Measurements from ENCODE around the gene PRDM2. TPM values are rescaled to one million over a fixed set of nuclear protein-coding genes. Genes with fewer than 3 reads are reported as not detected.

The PRDM2 gene
- polyA plus RNA-seq, 3 donors, result 4.1 to 22.5 (median 7.6) TPM

- H4K20me1 ChIP-seq (ENCODE audit: insufficient read depth, low read length), result no peaks in the 10 kb centered on the region
- no peaks in the 10 kb centered on the region for H3K9me3 ChIP-seq (replicated peaks in 1 of 2; ENCODE audit: control insufficient read depth in 1 of 2, insufficient read depth in 1 of 2, low read length in 2 of 2)
- peaks cover 4 to 9% (median 5%) of the 10 kb centered on the region in 3 donors for H3K27me3 Mint-ChIP-seq (ENCODE audit: low read depth in 3 of 3)
- TF ChIP-seq CTCF (IDR thresholded peaks at IDR 0.05), result no peak
- H2AFZ ChIP-seq (ENCODE audit: insufficient read depth, low read depth, low read length, poor library complexity, severe bottlenecking), result no peak overlapping the region
- H3K27ac ChIP-seq (ENCODE audit: low read depth in 1 of 2, low read length in 2 of 2), result no peak overlapping the region
- H3K4me2 ChIP-seq (replicated peaks; ENCODE audit: extremely low read depth, low read length, poor library complexity, severe bottlenecking), result no peak overlapping the region
- H3K27me3 ChIP-seq (ENCODE audit: control insufficient read depth in 2 of 2, insufficient read depth in 2 of 2, low read length in 2 of 2), result no peaks in the 10 kb centered on the region
- H3K27ac Mint-ChIP-seq, result peak overlapping the region in 1 of 7 donors; percentile 32
- H3K79me2 ChIP-seq (ENCODE audit: insufficient read depth, low read length), result no peaks in the 10 kb centered on the region
- no peak overlapping the region for H3K4me3 Mint-ChIP-seq
- peaks cover 0 to 4% of the 10 kb centered on the region in 2 donors for H3K4me1 ChIP-seq (ENCODE audit: control insufficient read depth in 1 of 2, insufficient read depth in 2 of 2, low read length in 2 of 2)
- intact Hi-C loops (cut with micrococcal nuclease), result no loop called here
- peaks cover 0 to 2% (median 0%) of the 10 kb centered on the region in 7 donors for H3K9me3 Mint-ChIP-seq
- no peak overlapping the region for H3K4me3 ChIP-seq (replicated peaks in 1 of 3; ENCODE audit: low read depth in 2 of 3, low read length in 3 of 3)
- no peak overlapping the region for H3K9ac ChIP-seq (ENCODE audit: insufficient read depth, low read length, poor library complexity, severe bottlenecking)
- peaks cover 31 to 33% of the 10 kb centered on the region in 2 donors for H3K36me3 Mint-ChIP-seq
- H3K36me3 ChIP-seq (replicated peaks in 1 of 2; ENCODE audit: control insufficient read depth in 1 of 2, insufficient read depth in 2 of 2, low read length in 2 of 2), result peaks cover 8 to 22% of the 10 kb centered on the region in 2 donors
- H3K4me1 Mint-ChIP-seq, result peaks cover 9% of the 10 kb centered on the region
- WGBS (ENCODE audit: insufficient coverage), result no CpG with 5 or more reads among the region's 2 CpGs
- DNase-seq, result no peak
Measured at GRCh38 chr1:13826009-13826408, 126.0 kb downstream of the PRDM2 start.

- no peak overlapping the region for H2AFZ ChIP-seq (ENCODE audit: insufficient read depth, low read depth, low read length, poor library complexity, severe bottlenecking)
- WGBS (ENCODE audit: insufficient coverage), result 100% methylated on average over 3 of the region's 6 CpGs
- H3K4me1 Mint-ChIP-seq, result peaks cover 9% of the 10 kb centered on the region
- peaks cover 8 to 21% of the 10 kb centered on the region in 2 donors for H3K36me3 ChIP-seq (replicated peaks in 1 of 2; ENCODE audit: control insufficient read depth in 1 of 2, insufficient read depth in 2 of 2, low read length in 2 of 2)
- intact Hi-C loops (cut with micrococcal nuclease), result no loop called here
- peaks cover 4 to 9% (median 5%) of the 10 kb centered on the region in 3 donors for H3K27me3 Mint-ChIP-seq (ENCODE audit: low read depth in 3 of 3)
- H3K36me3 Mint-ChIP-seq, result peaks cover 30 to 32% of the 10 kb centered on the region in 2 donors
- H3K79me2 ChIP-seq (ENCODE audit: insufficient read depth, low read length), result no peaks in the 10 kb centered on the region
- H3K4me3 ChIP-seq (replicated peaks in 1 of 3; ENCODE audit: low read depth in 2 of 3, low read length in 3 of 3), result no peak overlapping the region
- H3K4me1 ChIP-seq (ENCODE audit: control insufficient read depth in 1 of 2, insufficient read depth in 2 of 2, low read length in 2 of 2), result peaks cover 0 to 4% of the 10 kb centered on the region in 2 donors
- H3K9ac ChIP-seq (ENCODE audit: insufficient read depth, low read length, poor library complexity, severe bottlenecking), result no peak overlapping the region
- H3K4me2 ChIP-seq (replicated peaks; ENCODE audit: extremely low read depth, low read length, poor library complexity, severe bottlenecking), result no peak overlapping the region
- no peak for TF ChIP-seq CTCF (IDR thresholded peaks at IDR 0.05)
- no peaks in the 10 kb centered on the region for H4K20me1 ChIP-seq (ENCODE audit: insufficient read depth, low read length)
- H3K4me3 Mint-ChIP-seq, result no peak overlapping the region
- H3K9me3 ChIP-seq (replicated peaks in 1 of 2; ENCODE audit: control insufficient read depth in 1 of 2, insufficient read depth in 1 of 2, low read length in 2 of 2), result no peaks in the 10 kb centered on the region
- no peak overlapping the region for H3K27ac Mint-ChIP-seq
- peaks cover 0 to 2% (median 0%) of the 10 kb centered on the region in 7 donors for H3K9me3 Mint-ChIP-seq
- no peaks in the 10 kb centered on the region for H3K27me3 ChIP-seq (ENCODE audit: control insufficient read depth in 2 of 2, insufficient read depth in 2 of 2, low read length in 2 of 2)
- H3K27ac ChIP-seq (ENCODE audit: low read depth in 1 of 2, low read length in 2 of 2), result no peak overlapping the region
- DNase-seq, result no peak
Measured at GRCh38 chr1:13826591-13826990, 126.6 kb downstream of the PRDM2 start.

Measured in CD14-positive monocyte (primary cell).